ENCODE measurements around the gene TTLL9.

TTLL9 gene

DNA sequence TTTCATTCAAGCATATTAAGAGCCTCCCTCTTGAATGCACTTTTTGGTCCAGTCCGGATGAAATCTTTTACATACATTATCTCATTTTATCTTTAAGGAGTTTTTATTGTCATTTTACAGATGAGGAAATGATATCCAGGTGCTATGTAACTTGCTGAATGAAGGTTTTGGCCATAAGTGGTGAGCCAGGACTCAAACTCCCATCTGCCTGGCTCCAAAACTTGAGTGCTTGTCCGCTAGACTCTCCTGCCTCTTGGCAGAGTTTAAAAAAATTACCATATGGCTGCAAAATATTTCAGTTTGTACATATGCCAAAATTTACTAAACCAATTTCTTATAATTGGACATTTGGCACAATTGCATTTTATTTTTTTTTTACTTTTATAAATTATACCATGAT lies 69.2 kb downstream of the TTLL9 start:
- no peak for DNase-seq (ENCODE audit: low read depth in 2 of 2, low spot score in 1 of 2)

DNA sequence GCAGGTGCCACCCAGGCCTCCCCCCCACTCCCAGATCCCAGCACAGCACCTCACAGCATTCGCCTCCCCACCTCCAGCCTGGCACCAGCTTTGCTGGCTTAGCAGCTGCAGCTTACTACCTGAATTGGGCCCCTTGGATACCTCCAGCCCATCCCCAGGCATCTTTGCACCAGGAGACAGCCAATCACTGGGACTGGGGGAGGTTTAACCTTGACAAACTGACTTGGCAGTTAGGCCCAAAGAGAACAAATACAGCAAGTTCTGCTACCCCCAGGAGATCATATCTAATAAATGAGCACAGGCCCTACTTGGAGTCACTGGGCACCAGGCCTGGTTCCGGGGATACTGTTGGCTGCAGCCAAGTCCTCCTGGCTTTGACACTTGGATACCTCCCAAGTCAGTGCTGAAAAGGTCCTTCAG lies 72.6 kb downstream of the TTLL9 start:
- no peak for DNase-seq (ENCODE audit: low read depth in 2 of 2, low spot score in 1 of 2)

DNA sequence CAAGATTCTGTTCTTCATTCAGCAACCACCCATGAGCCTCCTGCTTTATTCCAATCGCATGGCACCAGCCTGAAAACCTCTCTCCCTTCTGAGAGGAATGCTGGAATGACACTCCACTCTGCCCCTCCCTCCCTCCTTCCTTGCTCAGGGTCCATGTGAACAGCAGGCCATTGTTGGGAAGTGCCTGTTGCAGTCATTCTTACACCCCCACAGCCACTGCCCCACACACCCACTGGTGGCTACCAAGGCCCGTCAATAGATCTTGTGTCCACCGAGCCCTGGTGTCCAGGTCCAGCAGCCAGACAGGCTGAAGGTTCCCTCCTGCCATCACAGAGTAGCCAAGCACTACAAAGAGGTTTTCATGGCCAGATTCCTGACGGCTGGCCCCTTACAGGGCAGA lies 74.9 kb downstream of the TTLL9 start:
- no peak for DNase-seq (ENCODE audit: low read depth in 2 of 2, low spot score in 1 of 2)

DNA sequence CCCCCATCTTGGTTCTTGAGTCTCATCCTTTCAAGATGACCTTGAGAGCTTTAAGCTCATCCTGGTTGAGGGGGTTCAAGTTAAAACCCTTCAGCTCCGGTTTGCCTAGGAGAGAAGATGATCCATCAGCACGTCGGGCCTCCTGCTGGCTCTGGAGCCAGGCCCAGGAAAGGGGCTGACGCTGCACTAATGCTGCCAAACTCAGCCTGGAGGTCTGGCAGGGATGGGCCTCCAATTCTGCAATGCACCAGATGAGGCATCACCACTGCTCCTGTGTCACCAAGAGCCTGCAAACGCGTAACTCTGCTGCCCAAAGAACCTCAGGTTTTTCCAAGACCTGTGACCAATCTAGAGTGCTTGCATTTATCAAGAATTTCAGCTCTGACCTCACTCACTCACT lies 75.4 kb downstream of the TTLL9 start:
- no peak for DNase-seq (ENCODE audit: low read depth in 2 of 2, low spot score in 1 of 2)

- no peak for DNase-seq (ENCODE audit: low read depth in 2 of 2, low spot score in 1 of 2)
Measured at GRCh38 chr20:31948008-31948407, 77.6 kb downstream of the TTLL9 start.

- no peak for DNase-seq (ENCODE audit: low read depth in 2 of 2, low spot score in 1 of 2)
Measured at GRCh38 chr20:31949877-31950646, 79.6 kb downstream of the TTLL9 start.

- DNase-seq (ENCODE audit: low read depth in 2 of 2, low spot score in 1 of 2), result no peak
Measured at GRCh38 chr20:31951203-31951529, 80.7 kb downstream of the TTLL9 start.

DNA sequence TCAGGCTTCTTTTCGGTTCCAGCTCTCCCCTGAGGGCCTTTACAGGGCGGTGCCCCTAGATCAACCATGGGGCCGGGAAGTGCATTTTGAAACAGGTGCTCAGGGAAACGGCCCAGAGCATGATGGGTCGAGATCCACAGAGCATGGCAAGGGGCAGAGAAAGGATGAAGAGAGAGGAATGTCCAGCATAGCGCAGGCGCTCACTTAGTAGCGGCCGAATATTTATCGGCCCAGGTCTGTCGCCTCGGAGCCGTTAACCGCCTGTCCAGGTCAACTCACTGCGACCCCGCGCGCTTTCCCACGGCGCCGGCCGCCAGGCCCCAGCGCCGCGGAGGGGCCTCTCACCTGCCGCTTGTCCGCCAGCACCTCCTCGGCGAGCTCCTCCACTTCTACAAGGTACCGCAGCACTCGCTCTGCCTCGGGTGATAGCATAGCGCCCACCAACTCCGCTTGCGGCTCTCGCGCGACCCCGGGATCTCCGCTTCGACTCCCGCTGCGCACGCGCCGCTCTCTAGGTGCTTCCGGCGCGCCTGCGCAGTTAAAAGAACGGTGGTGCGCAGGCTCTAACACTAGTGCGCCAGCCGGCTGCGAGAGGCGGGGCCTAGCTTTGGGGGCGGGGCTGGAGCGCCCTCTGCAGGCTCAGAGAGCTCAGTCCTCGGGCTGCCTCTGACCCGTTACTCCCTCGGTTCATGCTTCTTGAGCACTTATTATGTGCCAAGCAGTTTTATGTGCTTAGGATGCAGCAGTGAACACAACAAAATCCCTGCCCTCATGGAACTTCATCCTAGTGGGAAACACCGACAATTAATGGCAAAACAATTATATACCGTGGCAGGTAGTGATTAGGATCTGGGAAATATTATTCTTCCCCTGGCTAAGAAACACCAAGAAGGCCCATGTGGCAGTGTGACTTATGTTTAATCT lies 81.4 kb downstream of the TTLL9 start, which contains the start of gene PDRG1:
TSS of gene PDRG1 (minus strand) at position 517 of the 924 bp plus-strand sequence. CDS start at position 432, 85 bp downstream.
- DNase-seq (ENCODE audit: low read depth in 2 of 2, low spot score in 1 of 2), result peak; percentile 94 to 96

- no peak for DNase-seq (ENCODE audit: low read depth in 2 of 2, low spot score in 1 of 2)
Measured at GRCh38 chr20:31953556-31954148, 83.2 kb downstream of the TTLL9 start.

DNA sequence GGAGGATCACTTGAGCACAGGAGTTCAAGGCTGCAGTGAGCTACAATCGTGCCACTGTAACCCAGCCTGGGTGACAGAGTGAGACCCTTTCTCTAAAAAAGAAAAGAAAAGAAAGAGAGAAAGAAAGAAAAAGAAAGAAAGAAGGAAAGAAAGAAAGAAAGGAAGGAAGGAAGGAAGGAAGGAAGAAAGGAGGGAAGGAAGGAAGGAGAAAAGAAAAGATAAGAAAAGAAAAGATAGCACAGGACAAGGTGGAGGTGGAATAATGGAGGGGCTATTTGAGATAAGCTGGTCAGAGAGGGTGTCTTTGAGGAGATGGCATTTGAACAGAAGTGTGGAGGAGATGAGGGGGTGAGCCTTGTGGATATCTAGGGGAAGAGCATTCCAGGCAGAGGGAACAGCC lies 84.1 kb downstream of the TTLL9 start:
- DNase-seq (ENCODE audit: low read depth in 2 of 2, low spot score in 1 of 2), result no peak

GRCh38 chr20:31956556-31957526 lies 86.4 kb downstream of the TTLL9 start:
- no peak for DNase-seq (ENCODE audit: low read depth in 2 of 2, low spot score in 1 of 2)

- DNase-seq (ENCODE audit: low read depth in 2 of 2, low spot score in 1 of 2), result no peak
Measured at GRCh38 chr20:31962761-31963160, 92.3 kb downstream of the TTLL9 start.

- DNase-seq (ENCODE audit: low read depth in 2 of 2, low spot score in 1 of 2), result no peak
Measured at GRCh38 chr20:31963889-31964288, 93.5 kb downstream of the TTLL9 start.

DNA sequence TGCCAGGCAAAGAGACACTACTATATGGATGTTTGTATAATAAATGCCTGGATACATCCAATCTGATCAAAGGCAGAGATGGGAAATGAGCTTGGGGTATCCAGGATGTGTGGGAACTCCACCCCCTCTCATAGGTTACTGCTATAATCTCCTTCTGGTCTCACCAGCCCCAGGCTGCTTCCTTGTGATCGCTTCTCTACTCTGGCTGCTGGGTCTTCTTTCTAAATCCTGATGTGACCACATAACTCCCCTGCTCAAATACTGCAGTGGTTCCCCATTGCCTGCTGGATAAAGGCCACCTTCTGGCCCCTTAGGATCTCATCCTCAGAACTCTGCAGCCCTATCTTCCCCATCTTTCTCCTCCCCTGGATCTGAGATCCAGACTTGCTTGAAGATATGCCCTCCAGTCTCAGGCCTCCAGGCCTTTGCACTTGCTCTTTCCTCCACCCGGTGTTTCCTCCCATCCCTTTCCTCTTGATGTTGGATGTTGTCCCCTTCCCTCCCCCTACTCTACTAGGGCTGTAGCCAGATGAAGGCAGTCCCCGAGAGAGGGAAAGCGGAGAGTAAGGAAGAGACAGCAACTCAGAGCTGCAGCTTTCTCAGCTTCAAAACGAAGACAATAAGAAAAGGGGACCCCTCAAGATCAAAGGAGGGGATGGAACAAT lies 96.7 kb downstream of the TTLL9 start:
- DNase-seq (ENCODE audit: low read depth in 2 of 2, low spot score in 1 of 2), result no peak

DNA sequence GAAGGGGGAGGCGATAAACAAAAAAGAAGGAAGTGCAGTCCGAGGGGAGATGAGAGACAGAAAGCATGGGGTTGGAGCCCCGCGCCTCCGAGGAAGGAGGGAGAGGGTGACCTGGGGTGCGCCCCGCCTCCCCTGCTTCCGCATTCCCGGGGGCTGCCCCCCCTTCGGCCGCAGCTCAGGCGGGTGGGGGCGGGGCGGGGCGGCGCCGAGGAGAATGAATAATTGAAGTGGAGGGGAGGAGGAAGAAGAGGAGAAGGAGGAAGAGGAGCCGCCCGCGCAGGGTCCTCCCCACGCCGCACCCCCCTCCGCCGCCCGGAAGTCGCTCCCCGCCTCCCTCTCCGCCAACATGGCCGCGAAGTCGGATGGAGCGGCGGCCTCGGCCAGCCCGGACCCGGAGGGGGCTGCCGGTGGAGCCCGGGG lies 97.4 kb downstream of the TTLL9 start, which contains the start of gene XKR7:
TSS of gene XKR7 (plus strand) at position 322 of the 420 bp plus-strand sequence. CDS start at position 347, 25 bp downstream.
- no peak for DNase-seq (ENCODE audit: low read depth in 2 of 2, low spot score in 1 of 2)

GRCh38 chr20:31968291-31969126 lies 98.1 kb downstream of the TTLL9 start:
- peak; percentile 52 to 65 for DNase-seq (ENCODE audit: low read depth in 2 of 2, low spot score in 1 of 2)

GRCh38 chr20:31969991-31970390 lies 99.6 kb downstream of the TTLL9 start:
- no peak for DNase-seq (ENCODE audit: low read depth in 2 of 2, low spot score in 1 of 2)

DNA sequence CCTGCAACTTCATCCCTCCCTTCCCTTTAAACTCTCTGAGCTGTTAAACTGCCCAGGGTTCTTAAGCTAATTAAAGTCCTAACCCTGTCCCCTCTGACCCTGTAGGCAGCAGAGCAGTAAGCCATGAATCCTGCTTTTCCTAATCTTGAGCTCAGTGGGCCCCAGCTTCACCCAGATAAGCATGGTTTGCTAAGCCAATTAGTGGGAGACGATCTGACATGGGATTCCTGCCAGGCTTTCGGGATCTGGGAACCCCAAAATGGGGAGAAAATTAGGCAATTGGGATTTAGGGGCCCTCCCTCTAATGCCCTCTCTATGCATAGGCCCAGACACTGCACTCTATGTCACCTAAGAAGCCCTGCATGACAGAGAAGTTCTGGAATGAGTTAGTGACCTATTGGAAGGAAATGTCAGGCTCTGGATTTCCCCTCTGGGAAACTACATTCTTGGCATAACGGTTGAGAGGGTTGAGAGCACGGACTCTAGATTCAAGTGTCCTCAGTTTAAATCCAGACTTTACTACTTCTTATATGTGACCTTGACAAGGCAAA lies 102.1 kb downstream of the TTLL9 start:
- no peak for DNase-seq (ENCODE audit: low read depth in 2 of 2, low spot score in 1 of 2)

DNA sequence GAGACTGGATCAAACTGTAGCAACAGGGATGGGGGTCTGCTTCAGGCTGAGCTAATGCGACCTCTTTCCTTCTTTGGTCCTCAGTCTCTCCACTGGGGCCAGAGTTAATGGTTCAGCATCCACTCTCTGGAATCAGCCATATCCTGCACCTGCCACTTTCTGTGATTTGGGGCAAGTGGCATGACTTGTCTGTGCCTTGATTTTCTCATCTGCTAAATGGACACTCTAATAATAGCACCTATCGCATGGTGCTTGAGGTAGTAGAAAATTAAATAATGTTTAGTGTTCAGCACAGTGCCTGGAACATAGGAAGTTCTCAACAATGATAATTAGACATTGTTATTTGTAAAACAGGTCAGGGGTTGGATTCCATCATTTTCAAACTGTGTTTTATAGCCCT lies 103.9 kb downstream of the TTLL9 start:
- no peak for DNase-seq (ENCODE audit: low read depth in 2 of 2, low spot score in 1 of 2)

All from stimulated activated CD8-positive, alpha-beta memory T cell treated with anti-CD3 and anti-CD28 coated beads, Interleukin-4, amount 100 ng/mL, for 1 hour (primary cell).